Right cardiac atrium (tissue), 5 donors: Measurements from ENCODE around the gene NISCH. TPM values are rescaled to one million over a fixed set of nuclear protein-coding genes. Genes with fewer than 3 reads are reported as not detected.
A peak's percentile ranks its signal among the peaks of the same experiment; 100 is the strongest.

ENCODE experiments used
- ATAC-seq, 2 donors: fragments of 200-7000 bp; cut with Tn5 transposase; one replicate each; pipeline versions ENCODE4 v1.8.0 to v1.9.1; 2020; ENCODE audit warnings: moderate library complexity in 2 of 2, mild to moderate bottlenecking in 1 of 2
- DNase-seq, 3 donors: peaks; one replicate each; pipeline ENCODE4 v3.0.0-alpha.2; 2020
- H3K27ac ChIP-seq: one replicate; pipeline ENCODE4 v1.5.1; 2013; ENCODE audit warnings: mild to moderate bottlenecking, low read length, control low read depth, moderate library complexity
- H3K27me3 ChIP-seq: one replicate; pipeline ENCODE4 v1.6.1; 2013; ENCODE audit not compliant: control insufficient read depth, insufficient read depth
- H3K4me1 ChIP-seq: one replicate; pipeline ENCODE4 v1.6.1; 2013; ENCODE audit warnings: low read length; ENCODE audit not compliant: control insufficient read depth, insufficient read depth
- H3K4me3 ChIP-seq: one replicate; pipeline ENCODE4 v1.5.1; 2013; ENCODE audit warnings: low read length, control low read depth
- H3K9me3 ChIP-seq: one replicate; pipeline ENCODE4 v1.6.1; 2013; ENCODE audit warnings: low read length; ENCODE audit not compliant: control insufficient read depth
- WGBS: extraction: QIAGEN DNeasy Blood & Tissue Kit; methylation state at CpG from one replicate; pipeline ENCODE4 v1.1.7; 2013; 5-methylcytosine and 5-hydroxymethylcytosine counted together
- intact Hi-C, 4 donors: fragments of 100-400 bp; cut with DNase I; formaldehyde crosslinking; loops; one replicate each; pipeline versions ENCODE4 v1.11.0 to v1.14.0; 2022 to 2023
- polyA plus RNA-seq: library from polyadenylated mRNA; stranded (reverse); fragments of 200-250 nt; gene quantifications from one replicate; pipeline ENCODE4 v1.2.3, GENCODE V29; 2013
- total RNA-seq, 4 donors: library from RNA; stranded (reverse); fragmentation: NEBNext Ultra II Directional; extraction: Animal tissue kit (Norgen Biotek cat#: 25700); gene quantifications; one replicate each; pipeline ENCODE4 v1.2.1, GENCODE V29; 2021
- donor health status: healthy with polysubstance abuse.
- donor health status: DM: no; HTN: yes; CAD: no.
- donor health status: DM: no; HTN: no; CAD: no.
- donor health status: DM: no; HTN: yes; CAD: no; lungs with severe emphysema.
- donor health status: DM: yes; HTN: yes; CAD: no.

NISCH gene
- total and polyA plus RNA-seq, 5 donors = 31.2 to 59.2 (median 50.7) TPM

DNA sequence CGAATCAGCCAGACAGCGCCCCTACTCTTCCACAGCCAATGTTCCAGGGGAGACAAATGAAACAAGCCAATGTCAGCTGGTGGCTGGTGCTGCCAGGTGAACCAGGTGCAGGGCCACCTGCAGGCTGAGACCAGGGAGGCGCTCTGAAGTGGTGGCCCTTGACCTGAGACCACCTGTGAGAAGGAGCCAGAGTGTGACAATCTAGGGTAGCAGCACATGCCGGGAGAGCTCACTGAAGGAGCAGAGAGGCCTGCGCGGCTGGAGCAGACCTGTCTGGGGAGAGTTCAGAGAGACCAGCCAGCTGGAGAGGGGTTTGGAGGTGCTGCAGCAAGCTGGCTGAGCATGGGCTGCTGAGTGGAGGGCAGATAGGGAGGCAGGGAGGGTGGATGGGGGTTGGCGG is 39.0 kb downstream of the NISCH start:
- WGBS = 74% methylated on average over 7 of the region's 7 CpGs
- intact Hi-C loops = no loop called here
- H3K27ac ChIP-seq = peak overlapping the region; percentile 3
- H3K27me3 ChIP-seq = no peaks in the 10 kb centered on the region
- H3K4me3 ChIP-seq = no peak overlapping the region
- H3K4me1 ChIP-seq = peaks cover 7% of the 10 kb centered on the region
- H3K9me3 ChIP-seq = no peaks in the 10 kb centered on the region
- DNase-seq = no peak
- no peak for ATAC-seq

DNA sequence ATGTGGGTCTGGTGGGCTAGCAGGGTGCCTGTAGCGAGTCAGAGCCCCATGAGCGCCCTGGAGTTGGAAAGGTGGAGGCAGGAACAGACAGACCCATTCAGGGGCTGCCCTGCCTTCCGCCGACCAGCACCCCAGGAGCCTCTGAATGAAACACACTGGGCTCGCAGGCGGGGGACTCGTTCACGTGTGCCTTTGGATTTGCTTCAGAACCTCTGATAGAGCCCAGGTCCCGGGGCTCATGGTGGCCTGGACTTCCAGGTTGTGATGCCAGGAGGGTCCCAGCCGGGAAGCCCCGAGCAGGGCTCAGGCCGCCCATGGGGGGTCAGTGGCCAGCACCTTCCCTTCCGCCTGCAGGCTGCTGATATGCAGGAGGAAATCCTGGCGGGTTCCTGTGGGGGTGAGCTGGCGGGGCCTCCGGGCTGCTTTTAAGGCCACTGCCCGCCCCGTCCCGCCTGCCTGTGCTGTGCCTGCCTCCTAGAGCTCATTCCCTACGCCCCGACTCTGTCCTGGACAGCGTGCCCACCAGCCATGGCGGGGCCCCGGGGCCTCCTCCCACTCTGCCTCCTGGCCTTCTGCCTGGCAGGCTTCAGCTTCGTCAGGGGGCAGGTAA is 39.6 kb downstream of the NISCH start, which contains the start of gene STAB1:
Gene STAB1, plus strand, starts transcription at position 453 of the 610 bp plus-strand sequence. Its CDS starts 76 bp downstream, at position 529.
- ATAC-seq = peak; percentile 73 to 85
- peaks cover 6% of the 10 kb centered on the region for H3K4me1 ChIP-seq
- WGBS = 41% methylated on average over 25 of the region's 25 CpGs

DNA sequence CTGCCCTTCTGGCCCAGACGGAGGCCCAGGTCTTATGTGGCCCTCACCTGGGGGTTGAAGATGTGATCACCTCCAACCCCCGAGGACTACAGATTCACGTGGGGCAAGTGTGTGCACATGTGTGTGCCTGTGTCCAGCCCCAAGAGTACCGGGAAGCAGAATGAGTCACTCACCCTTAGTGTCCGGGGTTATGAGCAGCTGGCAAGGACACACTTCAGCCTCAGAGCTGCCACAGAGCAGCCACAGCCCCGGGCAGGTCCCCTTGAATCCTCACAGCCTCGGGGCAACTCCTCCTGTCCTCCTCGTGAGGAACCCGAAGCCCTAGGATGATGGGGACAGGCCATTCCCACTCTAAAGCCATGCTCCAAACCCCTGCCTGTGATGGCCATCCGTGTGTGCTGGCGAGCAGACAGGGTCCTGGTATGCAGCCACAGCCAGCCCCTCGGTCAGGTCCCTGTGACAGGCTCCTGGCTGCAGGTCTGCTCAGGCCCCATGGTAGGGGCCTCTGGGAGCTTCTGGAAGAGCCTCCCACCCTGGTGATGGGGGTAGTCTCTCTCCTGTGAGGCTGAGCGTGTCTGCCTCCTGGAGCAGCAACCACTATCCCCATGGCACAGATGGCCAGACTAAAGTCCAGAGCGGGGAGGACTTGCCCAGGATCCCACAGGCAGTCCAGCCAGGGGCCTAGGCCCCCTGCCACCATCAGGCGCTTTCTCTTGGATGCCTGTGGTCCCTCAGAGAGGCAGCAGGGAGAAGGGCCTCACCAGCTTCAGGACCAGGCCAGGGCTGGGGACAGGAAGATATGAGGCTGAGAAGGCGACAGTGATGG is 40.6 kb downstream of the NISCH start:
- H3K4me3 ChIP-seq = peak overlapping the region; percentile 1
- no peaks in the 10 kb centered on the region for H3K27me3 ChIP-seq
- no peaks in the 10 kb centered on the region for H3K9me3 ChIP-seq
- H3K27ac ChIP-seq = peak overlapping the region; percentile 25
- peak in 2 of 3 donors; percentile 65 to 70 for DNase-seq
- peak; percentile 35 to 74 for ATAC-seq
- intact Hi-C loops = no loop called here
- WGBS = 52% methylated on average over 16 of the region's 16 CpGs
- peaks cover 5% of the 10 kb centered on the region for H3K4me1 ChIP-seq

More for the DNA sequence above, 39.6 kb downstream of the NISCH start, which contains the start of gene STAB1:
- peak; percentile 83 to 91 (median 90) for DNase-seq
- Histone ChIP-seq H3K9me3 (no peaks in the 10 kb centered on the region), H3K4me3 (peak within 1 kb of the TSS; percentile 1), H3K27me3 (no peaks in the 10 kb centered on the region), H3K27ac (peak within 1 kb of the TSS; percentile 25)
- intact Hi-C loops = no loop called here

DNA sequence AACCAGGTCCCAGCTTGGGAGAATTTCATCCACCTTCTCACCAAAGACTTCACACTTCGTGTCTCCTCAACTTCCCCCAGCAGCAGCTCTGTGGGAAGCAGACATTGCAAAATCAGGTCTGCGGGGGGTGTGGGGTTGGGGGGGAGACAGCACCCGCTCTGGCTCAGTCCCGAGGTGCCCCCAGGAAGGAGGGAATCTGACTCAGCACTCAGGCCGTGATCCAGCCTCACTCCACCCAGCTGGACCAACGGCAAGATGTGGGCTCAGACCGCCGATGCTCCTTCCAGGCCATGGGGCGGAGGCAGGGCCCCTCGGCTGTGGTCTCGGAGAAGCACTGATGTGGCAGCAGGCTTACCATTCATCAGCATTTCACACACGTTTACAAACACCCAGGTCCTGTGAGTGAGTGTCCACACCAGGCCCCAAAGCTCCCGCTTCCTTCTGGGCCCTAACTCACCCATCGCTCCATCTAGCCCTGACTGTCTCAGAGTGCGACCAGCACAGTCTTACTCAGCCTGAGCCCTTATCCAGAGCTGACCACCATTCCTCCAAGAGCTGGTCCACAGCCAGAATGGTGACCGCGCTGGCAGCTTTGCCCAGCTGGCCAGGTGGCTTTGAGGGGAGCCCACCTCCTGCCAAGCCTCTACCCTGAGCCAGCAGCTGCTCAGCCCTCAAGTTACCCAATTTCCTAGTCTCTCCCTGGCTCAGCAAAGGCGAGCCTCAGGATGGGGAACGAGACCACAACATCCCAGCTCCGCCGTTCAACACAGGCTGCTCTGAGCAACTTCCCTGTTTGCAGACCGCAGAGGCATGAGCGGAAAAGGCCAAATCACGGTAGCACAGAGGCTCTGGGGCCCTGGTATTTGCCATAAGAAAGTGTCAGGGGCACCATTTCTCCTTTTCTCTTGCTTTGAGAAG is 43.0 kb downstream of the NISCH start:
- peak; percentile 1 to 7 for ATAC-seq
- no peaks in the 10 kb centered on the region for H3K27me3 ChIP-seq
- H3K4me1 ChIP-seq = peaks cover 5% of the 10 kb centered on the region
- DNase-seq = peak; percentile 71 to 82 (median 80)
- intact Hi-C loops = no loop called here
- H3K9me3 ChIP-seq = no peaks in the 10 kb centered on the region
- WGBS = 68% methylated on average over 24 of the region's 24 CpGs
- H3K4me3 ChIP-seq = no peak overlapping the region
- no peak overlapping the region for H3K27ac ChIP-seq

DNA sequence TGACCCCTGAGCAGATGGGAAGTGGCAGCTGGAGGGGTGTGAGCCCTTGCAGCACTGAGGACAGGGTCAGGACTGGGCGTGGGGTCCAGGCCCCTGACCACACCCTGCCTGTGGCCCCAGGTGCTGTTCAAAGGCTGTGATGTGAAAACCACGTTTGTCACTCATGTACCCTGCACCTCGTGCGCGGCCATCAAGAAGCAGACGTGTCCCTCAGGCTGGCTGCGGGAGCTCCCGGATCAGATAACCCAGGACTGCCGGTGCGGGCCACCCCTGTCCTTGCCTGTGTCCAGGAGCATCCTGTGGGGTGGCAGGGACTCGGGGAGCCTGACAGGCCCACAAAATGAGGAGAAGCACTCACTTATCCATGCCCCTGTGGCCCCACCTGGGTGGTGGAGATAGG is 45.6 kb downstream of the NISCH start:
- ATAC-seq = no peak
- Histone ChIP-seq H3K9me3 (no peaks in the 10 kb centered on the region), H3K4me3 (no peak overlapping the region), H3K27me3 (no peaks in the 10 kb centered on the region), H3K4me1 (peaks cover under 1% of the 10 kb centered on the region), H3K27ac (no peak overlapping the region)
- intact Hi-C loops = no loop called here
- WGBS = 83% methylated on average over 11 of the region's 11 CpGs
- no peak for DNase-seq

DNA sequence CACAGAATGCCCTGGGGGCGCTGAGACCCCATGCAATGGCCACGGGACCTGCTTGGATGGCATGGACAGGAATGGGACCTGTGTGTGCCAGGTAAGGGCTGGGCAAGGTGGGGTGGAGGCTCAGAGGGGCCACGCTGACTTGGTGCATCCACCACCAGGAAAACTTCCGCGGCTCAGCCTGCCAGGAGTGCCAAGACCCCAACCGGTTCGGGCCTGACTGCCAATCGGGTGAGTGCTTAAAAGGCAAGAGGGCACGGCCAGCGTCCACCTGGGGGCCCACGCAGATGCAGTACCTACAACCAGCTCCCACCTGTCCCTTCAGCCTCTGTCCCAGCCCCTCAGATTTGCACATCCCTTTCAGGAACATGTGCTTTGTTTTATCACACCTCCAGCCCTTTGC is 46.6 kb downstream of the NISCH start:
- no peak for ATAC-seq
- Histone ChIP-seq H3K9me3 (no peaks in the 10 kb centered on the region), H3K4me1 (no peaks in the 10 kb centered on the region), H3K27ac (no peak overlapping the region), H3K27me3 (no peaks in the 10 kb centered on the region), H3K4me3 (no peak overlapping the region)
- no peak for DNase-seq
- WGBS = 91% methylated on average over 11 of the region's 11 CpGs
- intact Hi-C loops = no loop called here

DNA sequence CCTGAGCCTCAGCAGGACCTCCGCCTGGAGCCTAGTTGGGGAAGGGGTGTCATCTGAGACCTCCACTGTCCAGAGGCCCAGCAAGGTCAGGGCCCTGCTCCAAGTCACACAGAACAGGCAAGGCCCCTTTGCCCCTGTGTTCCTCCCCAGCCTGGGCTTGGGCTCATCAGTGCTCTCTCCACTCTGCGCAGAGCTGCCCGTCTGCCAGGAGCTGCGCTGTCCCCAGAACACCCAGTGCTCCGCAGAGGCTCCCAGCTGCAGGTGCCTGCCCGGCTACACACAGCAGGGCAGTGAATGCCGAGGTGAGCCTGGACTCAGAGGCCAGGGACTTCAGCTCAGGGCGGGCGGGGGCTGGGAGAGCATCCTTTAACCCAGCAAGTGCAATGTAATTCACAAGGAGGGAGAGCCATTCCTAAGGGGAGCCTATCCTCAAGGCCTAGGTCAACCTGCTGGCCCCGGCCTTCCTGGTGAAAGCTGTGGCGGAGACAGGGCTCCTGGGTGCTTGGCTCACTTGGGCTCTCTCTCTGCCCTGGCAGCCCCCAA is 47.5 kb downstream of the NISCH start:
- Histone ChIP-seq H3K27ac (no peak overlapping the region), H3K4me1 (no peaks in the 10 kb centered on the region), H3K4me3 (no peak overlapping the region), H3K9me3 (no peaks in the 10 kb centered on the region), H3K27me3 (no peaks in the 10 kb centered on the region)
- DNase-seq (no peak), ATAC-seq (no peak)
- intact Hi-C loops = no loop called here
- WGBS = 92% methylated on average over 11 of the region's 11 CpGs

DNA sequence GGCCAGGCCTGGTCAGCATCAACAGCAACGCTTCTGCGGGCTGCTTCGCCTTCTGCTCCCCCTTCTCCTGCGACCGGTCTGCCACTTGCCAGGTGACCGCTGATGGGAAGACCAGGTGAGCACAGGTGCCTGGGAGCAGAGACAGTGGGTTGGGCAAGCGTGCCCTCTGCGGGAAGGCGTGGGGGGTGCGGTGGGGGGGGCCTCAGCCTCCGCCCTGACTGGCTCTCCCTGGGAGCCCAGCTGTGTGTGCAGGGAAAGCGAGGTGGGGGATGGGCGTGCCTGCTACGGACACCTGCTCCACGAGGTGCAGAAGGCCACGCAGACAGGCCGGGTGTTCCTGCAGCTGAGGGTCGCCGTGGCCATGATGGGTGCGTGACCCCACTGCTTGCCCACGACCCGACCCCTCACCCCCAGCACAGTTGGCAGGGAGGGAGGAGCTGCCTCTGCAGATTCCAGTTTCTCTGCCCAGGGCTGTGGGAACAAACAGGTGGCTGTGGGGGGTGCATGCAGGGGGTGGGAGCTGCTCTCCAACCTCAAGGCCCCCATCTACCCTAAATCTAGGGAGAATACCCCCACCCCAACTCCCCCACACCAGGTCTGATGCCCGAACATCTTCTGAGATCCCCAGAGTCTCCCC is 48.5 kb downstream of the NISCH start:
- DNase-seq (no peak), ATAC-seq (no peak)
- Histone ChIP-seq H3K27ac (no peak overlapping the region), H3K4me3 (no peak overlapping the region), H3K27me3 (no peaks in the 10 kb centered on the region), H3K4me1 (no peaks in the 10 kb centered on the region), H3K9me3 (no peaks in the 10 kb centered on the region)
- WGBS = 67% methylated on average over 23 of the region's 23 CpGs
- intact Hi-C loops = no loop called here

DNA sequence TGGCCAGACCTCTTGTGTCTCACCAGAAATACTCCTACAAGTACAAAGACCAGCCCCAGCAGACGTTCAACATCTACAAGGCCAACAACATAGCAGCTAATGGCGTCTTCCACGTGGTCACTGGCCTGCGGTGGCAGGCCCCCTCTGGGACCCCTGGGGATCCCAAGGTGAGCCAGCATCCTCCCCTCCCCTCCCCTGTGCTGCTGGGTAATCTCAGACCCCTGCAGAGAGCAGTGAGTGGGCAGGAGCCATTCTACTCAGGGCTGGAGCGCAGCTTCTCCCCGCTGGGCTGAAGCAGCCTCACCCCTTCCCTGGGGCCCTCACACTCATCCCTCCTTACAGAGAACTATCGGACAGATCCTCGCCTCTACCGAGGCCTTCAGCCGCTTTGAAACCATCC is 49.6 kb downstream of the NISCH start:
- DNase-seq = no peak
- Histone ChIP-seq H3K4me3 (no peak overlapping the region), H3K9me3 (no peaks in the 10 kb centered on the region), H3K4me1 (no peaks in the 10 kb centered on the region), H3K27ac (no peak overlapping the region), H3K27me3 (no peaks in the 10 kb centered on the region)
- 87% methylated on average over 10 of the region's 10 CpGs for WGBS
- intact Hi-C loops = no loop called here
- ATAC-seq = no peak

DNA sequence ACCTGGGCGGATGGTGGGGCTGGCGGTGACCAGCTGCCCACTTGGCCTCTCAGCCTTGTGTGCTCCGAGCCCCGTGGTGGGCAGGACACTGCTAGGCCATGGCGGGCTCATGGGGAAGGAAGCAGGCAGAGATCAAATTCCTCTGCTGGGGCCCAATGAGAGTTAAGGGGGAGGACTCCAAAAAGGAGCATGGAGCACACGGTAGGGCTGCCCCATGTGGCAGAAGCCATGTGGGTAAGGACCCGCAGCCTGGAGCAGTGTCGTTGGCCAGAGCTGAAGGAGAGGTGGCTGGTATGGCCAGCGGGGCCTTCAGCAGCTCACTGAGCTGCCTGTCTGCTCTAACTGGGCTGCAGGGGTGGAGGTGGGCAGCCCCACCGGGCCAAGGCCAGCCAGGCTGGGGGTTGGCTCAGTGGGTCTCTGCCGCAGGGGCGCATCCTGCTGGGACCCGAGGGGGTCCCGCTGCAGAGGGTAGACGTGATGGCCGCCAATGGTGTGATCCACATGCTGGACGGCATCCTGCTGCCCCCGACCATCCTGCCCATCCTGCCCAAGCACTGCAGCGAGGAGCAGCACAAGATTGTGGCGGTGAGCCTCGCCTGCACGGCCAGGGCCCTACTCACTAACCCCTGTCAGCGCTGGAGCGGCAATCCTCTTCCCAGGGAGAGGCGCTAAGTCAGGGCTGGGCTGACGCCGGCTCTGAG is 51.0 kb downstream of the NISCH start:
- DNase-seq = no peak
- Histone ChIP-seq H3K27ac (no peak overlapping the region), H3K4me3 (no peak overlapping the region), H3K27me3 (no peaks in the 10 kb centered on the region), H3K9me3 (no peaks in the 10 kb centered on the region), H3K4me1 (no peaks in the 10 kb centered on the region)
- intact Hi-C loops = no loop called here
- 79% methylated on average over 27 of the region's 27 CpGs for WGBS
- no peak for ATAC-seq
